NCI-H526 (cell line): ENCODE data around the gene NR0B1.

Source experiments
- DNase-seq, 2 experiments: peaks; one replicate each; lab custom pipeline; 2025; lab: John Stamatoyannopoulos, UW

Gene NR0B1

GRCh38 chrX:30270639-30271038, 38.6 kb downstream of the NR0B1 start:
- no peak for DNase-seq

GRCh38 chrX:30262763-30263162, 46.4 kb downstream of the NR0B1 start:
- no peak for DNase-seq

- DNase-seq = no peak
These were observed 48.2 kb downstream of the NR0B1 start for GRCh38 chrX:30261012-30261411.

DNA sequence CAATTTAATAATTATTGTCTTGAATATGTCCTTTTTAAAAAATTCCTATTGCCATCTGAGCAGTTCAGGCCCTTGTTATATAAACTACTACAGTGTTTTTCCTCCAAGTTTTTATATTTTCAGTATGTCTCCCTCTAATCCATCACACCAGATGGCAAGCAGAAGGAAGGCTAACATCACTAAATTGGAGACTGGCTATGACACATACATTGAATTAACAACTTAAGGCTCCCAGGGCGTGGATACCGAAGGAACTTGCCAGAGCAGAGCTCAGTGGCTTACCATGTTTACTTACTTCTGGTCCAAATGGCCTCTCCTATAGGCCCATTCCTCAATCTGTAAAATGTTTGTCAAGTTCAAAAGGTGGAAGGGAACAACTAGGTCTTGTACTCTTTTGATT, 49.3 kb downstream of the NR0B1 start:
- DNase-seq = no peak
